Amniotic stem cell (primary cell): Measurements from ENCODE around the gene PRR23A.

Experiments used
- DNase-seq: peaks from one replicate; lab custom pipeline; 2025; lab: John Stamatoyannopoulos, UW

The PRR23A gene

DNA sequence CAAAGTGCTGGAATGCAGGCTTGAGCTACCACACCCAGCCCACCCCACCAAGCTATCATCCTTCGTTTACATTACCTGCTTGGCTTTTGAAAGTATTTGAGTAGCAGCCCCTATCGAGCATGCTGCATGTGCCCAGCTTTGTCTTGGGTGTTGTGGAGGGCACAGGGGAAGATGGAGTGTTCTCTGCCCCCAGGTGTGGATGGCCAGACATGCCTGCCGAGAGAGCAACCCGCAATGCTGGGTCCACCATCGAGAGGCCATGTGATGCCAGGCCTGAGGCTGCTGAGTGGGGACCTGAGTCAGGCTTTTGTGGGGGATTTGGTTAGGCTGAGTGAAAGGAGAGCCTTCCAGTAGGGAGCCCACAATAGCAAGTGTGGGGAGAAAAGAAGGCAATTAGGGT is 33.1 kb downstream of the PRR23A start:
- DNase-seq: no peak

- no peak for DNase-seq
These were observed 34.2 kb downstream of the PRR23A start for GRCh38 chr3:138971766-138972320.

DNA sequence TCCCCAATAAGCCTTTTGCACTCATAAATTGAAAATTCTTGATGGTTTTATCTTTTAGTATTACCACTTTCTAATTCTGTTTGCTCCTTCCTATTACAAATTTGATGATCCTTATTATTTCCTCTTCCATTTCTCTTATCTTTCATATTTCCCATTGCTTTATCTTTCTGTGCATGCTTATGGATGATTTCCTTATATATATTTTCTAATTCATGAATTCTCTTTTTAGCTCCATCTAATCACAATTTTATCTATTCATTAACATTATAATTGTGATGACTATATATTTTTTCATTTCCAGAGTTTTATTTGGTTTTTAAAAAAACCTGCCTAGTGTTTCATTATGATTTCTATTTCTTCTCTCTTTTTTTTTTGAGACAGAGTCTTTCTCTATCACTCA is 41.1 kb downstream of the PRR23A start:
- DNase-seq: no peak

DNA sequence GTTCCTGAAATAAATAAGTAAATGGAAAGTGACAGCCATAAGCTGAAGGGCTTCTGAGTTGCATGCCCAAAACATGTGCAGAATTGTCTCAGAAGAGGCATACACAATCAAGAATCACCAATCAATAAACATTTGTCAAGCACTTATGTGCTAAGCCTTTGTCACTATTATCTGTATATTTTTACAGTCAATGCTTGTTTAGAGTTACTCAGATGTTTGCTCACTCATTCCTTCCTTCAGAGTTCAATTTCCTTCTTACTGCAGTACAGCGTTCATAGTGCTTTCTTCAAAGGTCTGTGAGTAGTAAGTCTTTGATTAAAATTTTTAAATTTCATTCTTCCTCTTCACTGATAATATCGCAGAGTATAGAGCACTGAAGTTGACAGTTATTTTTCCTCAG is 41.8 kb downstream of the PRR23A start:
- no peak for DNase-seq

DNA sequence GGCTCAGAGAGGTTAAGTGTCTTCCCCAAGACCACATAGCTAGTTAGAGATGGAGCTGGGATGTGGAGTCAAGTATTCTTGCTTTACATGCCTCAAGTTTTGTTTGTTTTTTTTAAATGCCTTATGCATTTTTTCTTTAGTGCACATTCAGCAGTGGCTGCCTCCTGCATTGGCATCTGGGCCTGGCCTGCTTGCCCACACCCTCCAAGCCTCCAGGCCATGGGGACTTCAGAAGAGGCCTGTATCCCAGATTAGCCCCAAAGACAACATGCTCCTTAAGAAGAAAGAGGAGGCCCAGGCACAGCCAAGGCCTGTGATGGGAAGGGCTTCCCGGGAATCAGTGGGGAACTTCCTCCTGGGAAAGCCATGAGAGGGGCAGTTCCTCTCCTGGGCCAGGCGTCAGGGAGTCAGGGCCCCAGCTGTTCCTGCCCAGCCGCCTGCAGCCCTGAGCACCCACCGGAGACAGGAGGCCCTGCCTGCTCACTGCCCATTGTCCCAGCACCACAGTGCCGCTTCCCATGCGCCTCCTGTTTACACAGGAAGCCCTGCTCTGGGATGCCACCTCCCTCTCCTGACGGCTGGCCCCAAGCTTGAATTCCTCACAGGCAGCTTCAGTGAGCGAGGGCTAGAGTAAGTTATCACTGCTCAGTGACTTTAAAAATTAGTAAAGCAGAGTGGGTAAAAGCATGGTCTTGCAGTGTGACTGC is 43.1 kb downstream of the PRR23A start:
- no peak for DNase-seq

- no peak for DNase-seq
These were observed 45.6 kb downstream of the PRR23A start for GRCh38 chr3:138960417-138960852.
